Measurements from ENCODE around the gene PROX1.
"Not testable (repeated sequence)": the region's sequence is repeated elsewhere in the genome, so short reads cannot be mapped to it uniquely, and the experiment has no call there.

The PROX1 gene

DNA sequence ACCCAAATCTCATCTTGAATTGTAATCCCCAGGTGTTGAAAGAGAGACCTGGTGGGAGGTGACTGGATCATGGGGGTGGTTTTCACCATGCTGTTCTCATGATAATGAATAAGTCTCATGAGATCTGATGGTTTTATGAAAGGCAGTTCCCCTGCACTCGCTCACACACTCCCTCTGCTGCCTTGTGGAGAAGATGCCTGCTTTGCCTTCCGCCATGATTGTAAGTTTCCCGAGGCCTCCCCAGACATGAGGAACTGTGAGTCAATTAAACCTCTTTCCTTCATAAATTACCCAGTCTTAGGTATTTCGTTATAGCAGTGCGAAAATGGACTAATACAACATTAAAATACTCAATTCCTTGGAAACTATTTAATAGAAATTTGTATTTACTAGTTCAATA, 99.2 kb downstream of the PROX1 start:
- H3K9me2 ChIP-seq (ENCODE audit: low read depth, low read length), result no peaks in the 10 kb centered on the region
- H3K79me2 ChIP-seq (ENCODE audit: insufficient read depth, low read length), result no peaks in the 10 kb centered on the region
- H3K4me1 ChIP-seq (ENCODE audit: insufficient read depth, low read length, severe bottlenecking), result no peaks in the 10 kb centered on the region
- no peak overlapping the region for H3K27ac ChIP-seq (ENCODE audit: low read depth, low read length, poor library complexity, severe bottlenecking)
- no peak overlapping the region for H2AFZ ChIP-seq (ENCODE audit: low read length)
- H3K36me3 ChIP-seq (ENCODE audit: insufficient read depth, low read length), result no peaks in the 10 kb centered on the region
- no peak overlapping the region for H3K9ac ChIP-seq (ENCODE audit: low read length)
- H3K9me3 ChIP-seq (ENCODE audit: low read length), result no peaks in the 10 kb centered on the region
- TF ChIP-seq, protein P1, sequence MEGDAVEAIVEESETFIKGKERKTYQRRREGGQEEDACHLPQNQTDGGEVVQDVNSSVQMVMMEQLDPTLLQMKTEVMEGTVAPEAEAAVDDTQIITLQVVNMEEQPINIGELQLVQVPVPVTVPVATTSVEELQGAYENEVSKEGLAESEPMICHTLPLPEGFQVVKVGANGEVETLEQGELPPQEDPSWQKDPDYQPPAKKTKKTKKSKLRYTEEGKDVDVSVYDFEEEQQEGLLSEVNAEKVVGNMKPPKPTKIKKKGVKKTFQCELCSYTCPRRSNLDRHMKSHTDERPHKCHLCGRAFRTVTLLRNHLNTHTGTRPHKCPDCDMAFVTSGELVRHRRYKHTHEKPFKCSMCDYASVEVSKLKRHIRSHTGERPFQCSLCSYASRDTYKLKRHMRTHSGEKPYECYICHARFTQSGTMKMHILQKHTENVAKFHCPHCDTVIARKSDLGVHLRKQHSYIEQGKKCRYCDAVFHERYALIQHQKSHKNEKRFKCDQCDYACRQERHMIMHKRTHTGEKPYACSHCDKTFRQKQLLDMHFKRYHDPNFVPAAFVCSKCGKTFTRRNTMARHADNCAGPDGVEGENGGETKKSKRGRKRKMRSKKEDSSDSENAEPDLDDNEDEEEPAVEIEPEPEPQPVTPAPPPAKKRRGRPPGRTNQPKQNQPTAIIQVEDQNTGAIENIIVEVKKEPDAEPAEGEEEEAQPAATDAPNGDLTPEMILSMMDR (IDR thresholded peaks at IDR 0.05; ENCODE audit: low read length), result peak; percentile 12; the same call in 1 of the 2 replicates
- TF ChIP-seq EZH2 (IDR thresholded peaks at IDR 0.05; ENCODE audit: borderline replicate concordance, low read length), result no peak
- no peaks in the 10 kb centered on the region for H3F3A ChIP-seq (ENCODE audit: insufficient read depth, low read length)
- H3K4me2 ChIP-seq (ENCODE audit: low read length), result no peak overlapping the region
- no peaks in the 10 kb centered on the region for H4K20me1 ChIP-seq (ENCODE audit: insufficient read depth, low read length)
- H3K4me3 ChIP-seq (ENCODE audit: low read depth, low read length, poor library complexity, severe bottlenecking), result no peak overlapping the region
- H3K27me3 ChIP-seq (ENCODE audit: insufficient read depth, low read length), result no peaks in the 10 kb centered on the region

- H3K36me3 ChIP-seq (ENCODE audit: insufficient read depth, low read length), result not testable (repeated sequence)
Observed at GRCh38 chr1:214089003-214089402, 101.2 kb downstream of the PROX1 start.

More at GRCh38 chr1:214089003-214089402, 101.2 kb downstream of the PROX1 start:
- H3K9me3 ChIP-seq (ENCODE audit: low read length); H3K4me3 ChIP-seq (ENCODE audit: low read depth, low read length, poor library complexity, severe bottlenecking); H3K9ac ChIP-seq (ENCODE audit: low read length); H3K27ac ChIP-seq (ENCODE audit: low read depth, low read length, poor library complexity, severe bottlenecking); H3K27me3 ChIP-seq (ENCODE audit: insufficient read depth, low read length); H3F3A ChIP-seq (ENCODE audit: insufficient read depth, low read length); H3K4me1 ChIP-seq (ENCODE audit: insufficient read depth, low read length, severe bottlenecking); H4K20me1 ChIP-seq (ENCODE audit: insufficient read depth, low read length); H2AFZ ChIP-seq (ENCODE audit: low read length); H3K4me2 ChIP-seq (ENCODE audit: low read length); H3K9me2 ChIP-seq (ENCODE audit: low read depth, low read length); H3K79me2 ChIP-seq (ENCODE audit: insufficient read depth, low read length): not testable (repeated sequence)
